ENCODE results near the gene TAOK3.

The TAOK3 gene

GRCh38 chr12:118119449-118119879 lies 253.2 kb downstream of the TAOK3 start:
- Histone ChIP-seq H3K36me3 (ENCODE audit: control insufficient read depth, insufficient read depth, low read length) (no peaks in the 10 kb centered on the region), H3K4me1 (ENCODE audit: control insufficient read depth, insufficient read depth, low read length) (peaks cover 13% of the 10 kb centered on the region), H3K27me3 (ENCODE audit: control insufficient read depth, insufficient read depth, low read length) (no peaks in the 10 kb centered on the region), H3K4me3 (ENCODE audit: low read depth, low read length) (peak overlapping the region; percentile 31), H3K9me3 (ENCODE audit: control insufficient read depth, insufficient read depth, low read length) (peaks cover 8% of the 10 kb centered on the region), H3K9ac (ENCODE audit: low read depth, low read length) (peak overlapping the region; percentile 29)

GRCh38 chr12:118109088-118109487 lies 263.6 kb downstream of the TAOK3 start:
- no peak overlapping the region for H3K4me3 ChIP-seq (ENCODE audit: low read depth, low read length)
- H3K27me3 ChIP-seq (ENCODE audit: control insufficient read depth, insufficient read depth, low read length), result no peaks in the 10 kb centered on the region
- H3K9me3 ChIP-seq (ENCODE audit: control insufficient read depth, insufficient read depth, low read length), result no peaks in the 10 kb centered on the region
- H3K36me3 ChIP-seq (ENCODE audit: control insufficient read depth, insufficient read depth, low read length), result no peaks in the 10 kb centered on the region
- H3K9ac ChIP-seq (ENCODE audit: low read depth, low read length), result no peak overlapping the region
- peaks cover 3% of the 10 kb centered on the region for H3K4me1 ChIP-seq (ENCODE audit: control insufficient read depth, insufficient read depth, low read length)

- Histone ChIP-seq H3K4me3 (ENCODE audit: low read depth, low read length) (no peak overlapping the region), H3K9ac (ENCODE audit: low read depth, low read length) (no peak overlapping the region), H3K36me3 (ENCODE audit: control insufficient read depth, insufficient read depth, low read length) (no peaks in the 10 kb centered on the region), H3K9me3 (ENCODE audit: control insufficient read depth, insufficient read depth, low read length) (no peaks in the 10 kb centered on the region), H3K4me1 (ENCODE audit: control insufficient read depth, insufficient read depth, low read length) (peaks cover 3% of the 10 kb centered on the region), H3K27me3 (ENCODE audit: control insufficient read depth, insufficient read depth, low read length) (no peaks in the 10 kb centered on the region)
Observed at GRCh38 chr12:118107694-118108093, 265.0 kb downstream of the TAOK3 start.

- Histone ChIP-seq H3K36me3 (ENCODE audit: control insufficient read depth, insufficient read depth, low read length) (no peaks in the 10 kb centered on the region), H3K4me3 (ENCODE audit: low read depth, low read length) (no peak overlapping the region), H3K4me1 (ENCODE audit: control insufficient read depth, insufficient read depth, low read length) (peaks cover 7% of the 10 kb centered on the region), H3K9me3 (ENCODE audit: control insufficient read depth, insufficient read depth, low read length) (no peaks in the 10 kb centered on the region), H3K9ac (ENCODE audit: low read depth, low read length) (no peak overlapping the region), H3K27me3 (ENCODE audit: control insufficient read depth, insufficient read depth, low read length) (no peaks in the 10 kb centered on the region)
Observed at GRCh38 chr12:118107011-118107410, 265.7 kb downstream of the TAOK3 start.

GRCh38 chr12:118103601-118104382 lies 268.9 kb downstream of the TAOK3 start, which contains the start of gene VSIG10:
TSS of gene VSIG10 (minus strand) at chr12:118104011. CDS start at chr12:118103671, 340 bp downstream.
- no peaks in the 10 kb centered on the region for H3K27me3 ChIP-seq (ENCODE audit: control insufficient read depth, insufficient read depth, low read length)
- H3K4me1 ChIP-seq (ENCODE audit: control insufficient read depth, insufficient read depth, low read length), result peaks cover 8% of the 10 kb centered on the region
- H3K36me3 ChIP-seq (ENCODE audit: control insufficient read depth, insufficient read depth, low read length), result peaks cover 8% of the 10 kb centered on the region
- no peaks in the 10 kb centered on the region for H3K9me3 ChIP-seq (ENCODE audit: control insufficient read depth, insufficient read depth, low read length)
- peak within 1 kb of the TSS; percentile 97 for H3K9ac ChIP-seq (ENCODE audit: low read depth, low read length)
- H3K4me3 ChIP-seq (ENCODE audit: low read depth, low read length), result peak within 1 kb of the TSS; percentile 61

GRCh38 chr12:118103201-118103600 lies 269.5 kb downstream of the TAOK3 start:
- peaks cover 11% of the 10 kb centered on the region for H3K36me3 ChIP-seq (ENCODE audit: control insufficient read depth, insufficient read depth, low read length)
- H3K4me1 ChIP-seq (ENCODE audit: control insufficient read depth, insufficient read depth, low read length), result peaks cover 11% of the 10 kb centered on the region
- H3K9ac ChIP-seq (ENCODE audit: low read depth, low read length), result peak overlapping the region; percentile 97
- H3K9me3 ChIP-seq (ENCODE audit: control insufficient read depth, insufficient read depth, low read length), result no peaks in the 10 kb centered on the region
- H3K27me3 ChIP-seq (ENCODE audit: control insufficient read depth, insufficient read depth, low read length), result no peaks in the 10 kb centered on the region
- H3K4me3 ChIP-seq (ENCODE audit: low read depth, low read length), result peak overlapping the region; percentile 61

GRCh38 chr12:118102609-118103008 lies 270.1 kb downstream of the TAOK3 start:
- no peaks in the 10 kb centered on the region for H3K27me3 ChIP-seq (ENCODE audit: control insufficient read depth, insufficient read depth, low read length)
- H3K9ac ChIP-seq (ENCODE audit: low read depth, low read length), result peak overlapping the region; percentile 97
- H3K4me1 ChIP-seq (ENCODE audit: control insufficient read depth, insufficient read depth, low read length), result peaks cover 11% of the 10 kb centered on the region
- H3K4me3 ChIP-seq (ENCODE audit: low read depth, low read length), result peak overlapping the region; percentile 61
- no peaks in the 10 kb centered on the region for H3K9me3 ChIP-seq (ENCODE audit: control insufficient read depth, insufficient read depth, low read length)
- H3K36me3 ChIP-seq (ENCODE audit: control insufficient read depth, insufficient read depth, low read length), result peaks cover 11% of the 10 kb centered on the region

GRCh38 chr12:118102070-118102469 lies 270.6 kb downstream of the TAOK3 start:
- Histone ChIP-seq H3K27me3 (ENCODE audit: control insufficient read depth, insufficient read depth, low read length) (no peaks in the 10 kb centered on the region), H3K36me3 (ENCODE audit: control insufficient read depth, insufficient read depth, low read length) (peaks cover 12% of the 10 kb centered on the region), H3K9me3 (ENCODE audit: control insufficient read depth, insufficient read depth, low read length) (no peaks in the 10 kb centered on the region), H3K4me1 (ENCODE audit: control insufficient read depth, insufficient read depth, low read length) (peaks cover 10% of the 10 kb centered on the region), H3K9ac (ENCODE audit: low read depth, low read length) (no peak overlapping the region), H3K4me3 (ENCODE audit: low read depth, low read length) (peak overlapping the region; percentile 61)

- Histone ChIP-seq H3K4me1 (ENCODE audit: control insufficient read depth, insufficient read depth, low read length) (peaks cover 7% of the 10 kb centered on the region), H3K9me3 (ENCODE audit: control insufficient read depth, insufficient read depth, low read length) (no peaks in the 10 kb centered on the region), H3K4me3 (ENCODE audit: low read depth, low read length) (no peak overlapping the region), H3K36me3 (ENCODE audit: control insufficient read depth, insufficient read depth, low read length) (peaks cover 17% of the 10 kb centered on the region), H3K9ac (ENCODE audit: low read depth, low read length) (no peak overlapping the region), H3K27me3 (ENCODE audit: control insufficient read depth, insufficient read depth, low read length) (no peaks in the 10 kb centered on the region)
Observed at GRCh38 chr12:118101051-118101450, 271.7 kb downstream of the TAOK3 start.
